HG02623 (cell line): ENCODE data around the gene EXOSC2.

ENCODE experiments used
- ATAC-seq: cut with Tn5 transposase; IDR thresholded peaks from one replicate; pipeline ENCODE4 v1.9.1; 2021; ENCODE audit warnings: moderate library complexity; ENCODE audit not compliant: unreplicated experiment

Gene EXOSC2

GRCh38 chr9:130693426-130694191, at the start of gene EXOSC2:
TSS of gene EXOSC2 (plus strand) at chr9:130693780. CDS start at chr9:130693792, 12 bp downstream.
- ATAC-seq = peak; percentile 95

DNA sequence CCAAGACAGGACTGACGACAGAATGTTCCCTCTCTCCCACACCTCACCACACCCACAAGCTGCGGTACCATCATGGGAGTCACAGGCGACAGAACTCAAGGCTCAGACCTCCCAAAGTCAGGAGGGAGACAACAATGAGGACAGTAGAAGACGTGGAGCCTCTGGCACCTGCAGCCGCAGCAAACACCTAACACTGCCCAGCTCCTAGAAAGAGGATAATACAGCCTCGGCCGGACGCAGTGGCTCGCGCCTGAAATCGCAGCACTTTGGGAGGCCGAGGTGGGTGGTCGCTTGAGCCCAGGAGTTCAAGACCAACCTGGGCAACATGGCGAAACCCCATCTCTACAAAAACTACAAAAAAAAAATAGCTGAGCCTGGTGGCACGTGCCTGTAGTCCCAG, 42.4 kb upstream of the EXOSC2 start:
- no peak for ATAC-seq

DNA sequence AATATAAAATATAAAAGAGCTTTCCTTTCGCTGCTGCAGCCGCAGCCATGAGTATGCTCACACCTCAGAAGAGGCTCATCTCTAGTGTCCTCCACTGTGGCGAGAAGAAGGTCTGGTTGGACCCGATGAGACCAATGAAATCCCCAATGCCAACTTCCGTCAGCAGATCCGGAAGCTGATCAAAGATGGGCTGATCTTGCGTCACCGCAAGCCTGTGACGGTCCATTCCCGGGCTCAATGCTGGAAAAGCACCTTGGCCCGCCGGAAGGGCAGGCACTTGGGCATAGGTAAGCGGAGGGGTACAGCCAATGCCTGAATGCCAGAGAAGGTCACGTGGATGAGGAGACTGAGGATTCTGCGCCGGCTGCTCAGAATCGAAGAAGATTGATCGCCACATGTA, 41.8 kb upstream of the EXOSC2 start:
- no peak for ATAC-seq

DNA sequence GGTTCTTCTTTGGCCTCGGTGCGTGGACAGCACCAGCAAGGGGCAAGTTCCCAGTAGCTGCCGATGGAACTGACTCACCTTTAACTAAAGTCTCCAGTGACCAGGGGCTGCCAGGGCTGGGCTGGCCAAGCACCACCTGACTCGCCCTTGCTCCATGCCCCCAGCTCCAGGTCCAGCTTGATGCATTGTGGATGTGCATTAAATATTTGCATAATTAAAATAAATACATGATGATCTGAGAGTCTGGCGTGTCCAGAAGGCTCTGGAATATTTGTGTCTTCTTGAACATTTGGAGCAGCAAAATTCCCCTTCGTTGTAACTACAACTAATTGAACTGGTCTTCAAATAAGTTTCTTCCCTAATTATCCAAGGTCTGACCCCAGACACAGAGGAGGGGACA, 38.7 kb upstream of the EXOSC2 start:
- no peak for ATAC-seq

- ATAC-seq = no peak
Measured at GRCh38 chr9:130658893-130659698, 34.5 kb upstream of the EXOSC2 start.

DNA sequence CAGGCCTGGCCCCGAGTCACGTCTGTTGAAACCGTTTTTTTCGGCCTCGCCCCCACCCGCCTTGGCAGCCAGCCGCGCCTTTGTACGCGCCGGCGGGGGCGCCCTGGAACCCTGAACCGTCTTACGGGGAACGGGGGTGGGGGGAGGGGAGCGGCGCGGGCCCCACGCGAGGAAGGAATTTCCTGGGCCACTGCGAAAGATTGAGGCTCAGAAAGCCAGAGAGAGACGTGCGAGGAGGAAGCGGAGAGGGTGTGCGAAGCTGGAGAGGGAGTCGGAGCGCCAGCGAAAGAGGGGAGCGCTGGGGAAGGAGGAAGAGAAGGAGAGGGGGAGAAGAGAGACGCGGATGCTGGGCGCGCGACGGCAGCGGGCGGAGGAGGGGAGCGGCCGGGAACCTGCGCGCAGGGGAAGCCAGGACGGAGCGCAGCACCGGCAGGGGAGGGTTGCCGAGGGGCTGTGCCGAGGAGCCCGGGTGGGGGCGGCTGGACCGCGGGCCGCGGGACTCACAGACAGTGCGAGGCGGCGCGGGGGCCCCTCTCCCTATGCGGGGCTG, 33.8 kb upstream of the EXOSC2 start:
- ATAC-seq = no peak

- ATAC-seq = no peak
Measured at GRCh38 chr9:130660326-130660682, 33.3 kb upstream of the EXOSC2 start.

DNA sequence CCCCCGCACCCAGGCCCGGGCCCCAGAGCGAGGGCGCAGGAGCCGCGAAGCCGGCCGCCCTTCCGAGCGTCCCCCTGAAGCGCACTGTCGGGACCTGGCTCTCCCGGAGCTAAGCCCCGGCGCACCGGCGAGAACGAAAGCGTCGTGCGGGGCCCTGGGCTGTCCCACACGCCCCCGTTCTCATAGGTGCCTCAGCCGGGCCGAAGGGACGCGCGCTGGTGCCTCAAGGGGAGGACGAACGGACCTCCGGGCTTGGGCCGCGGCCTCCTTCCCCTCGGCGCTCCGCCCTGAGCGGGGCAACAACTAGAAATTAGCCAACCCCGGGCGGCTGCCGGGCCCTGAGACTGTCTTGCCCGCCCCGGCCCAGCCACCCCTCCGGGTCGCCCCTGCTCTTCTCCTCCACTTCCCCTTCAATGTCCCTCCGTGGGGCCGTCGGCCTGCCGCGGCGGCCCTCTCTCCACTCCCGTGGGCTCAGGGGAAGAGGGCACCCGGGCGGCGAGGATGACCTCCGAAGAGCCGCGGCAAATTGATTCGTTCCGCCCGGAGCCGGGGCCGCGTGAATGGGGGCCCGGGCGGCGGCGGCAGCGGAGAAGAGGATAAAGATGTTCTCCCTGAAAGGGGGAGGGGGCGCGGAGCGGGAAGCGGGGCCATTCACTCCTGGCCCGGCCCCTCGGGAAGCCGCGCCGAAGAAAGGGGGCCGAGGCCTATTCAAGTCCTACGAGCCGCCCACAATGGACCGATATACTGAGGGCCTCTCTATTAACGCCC, 32.7 kb upstream of the EXOSC2 start:
- ATAC-seq = no peak

DNA sequence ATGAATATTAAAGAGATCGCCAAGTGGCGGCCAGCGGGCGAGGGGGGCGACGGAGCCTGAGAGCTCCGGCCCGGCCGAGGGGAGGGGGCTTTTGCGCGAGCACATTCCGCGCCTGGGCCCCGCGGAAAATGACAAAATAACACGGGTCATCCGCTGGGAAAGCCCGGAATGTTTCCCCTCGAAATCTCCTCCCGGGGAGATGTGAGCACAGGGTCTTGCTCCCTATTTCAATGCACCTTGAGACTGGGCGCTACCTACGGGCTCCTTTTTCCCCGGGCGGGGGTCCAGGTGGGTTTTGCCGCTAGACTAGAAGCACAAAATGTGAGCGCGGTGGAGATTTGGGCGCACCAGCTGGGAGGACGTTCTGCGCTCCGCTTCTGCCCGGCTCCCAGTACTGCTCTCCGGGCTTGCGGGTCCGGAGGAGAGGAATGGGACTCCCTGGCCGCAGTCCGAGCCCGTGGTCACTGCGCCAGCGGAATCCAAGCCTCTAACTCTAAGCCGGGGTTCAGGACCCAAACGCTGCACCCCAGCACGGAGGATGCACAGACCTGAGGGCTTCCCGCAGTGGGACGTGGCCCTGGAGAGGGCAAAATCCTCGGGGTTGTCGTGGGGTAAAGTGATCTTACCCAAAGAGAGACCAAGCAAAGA, 32.0 kb upstream of the EXOSC2 start:
- ATAC-seq = no peak

DNA sequence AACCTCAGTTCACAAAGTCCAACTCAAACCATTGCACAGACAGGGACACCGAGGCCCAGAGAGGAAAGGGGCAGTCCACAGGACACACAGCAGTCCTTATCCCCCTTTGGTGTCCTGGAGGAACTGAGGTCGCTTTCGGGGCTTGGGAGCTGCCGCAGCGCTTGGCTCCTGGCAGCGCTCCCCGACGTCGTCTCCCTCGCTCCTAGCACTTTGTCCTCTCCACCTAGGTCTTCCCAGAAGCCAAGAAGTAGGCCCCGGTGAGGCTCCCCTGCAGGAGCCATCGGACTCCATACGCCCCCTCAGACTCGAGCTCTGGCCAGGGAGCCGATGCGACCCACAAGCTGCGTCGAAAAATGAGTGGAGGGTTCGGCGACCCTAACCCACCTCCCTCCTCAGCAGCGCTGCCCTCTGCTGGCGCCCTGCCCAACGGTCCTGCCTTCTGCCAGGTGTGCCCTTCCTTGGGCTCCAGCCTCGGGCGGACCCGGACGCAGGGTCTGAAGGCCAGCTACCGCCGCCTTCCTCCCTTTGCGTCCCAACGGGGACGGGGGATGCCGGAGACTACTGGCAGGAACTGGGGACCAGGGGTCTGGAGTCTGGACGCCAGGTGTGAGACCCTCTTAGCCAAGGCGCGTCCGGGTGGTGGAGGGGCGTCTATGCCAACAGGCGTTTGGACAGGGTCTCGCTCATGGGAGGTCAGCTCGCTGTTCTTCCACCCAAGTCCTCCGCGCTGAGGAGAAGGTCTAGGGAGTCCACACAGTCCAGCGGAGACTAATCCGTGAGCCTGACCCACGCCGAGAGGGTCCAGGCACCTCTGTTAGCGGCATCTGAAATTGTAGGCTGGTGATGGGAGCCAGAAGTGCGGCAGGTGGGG, 31.2 kb upstream of the EXOSC2 start:
- no peak for ATAC-seq

GRCh38 chr9:130662970-130663257, 30.7 kb upstream of the EXOSC2 start:
- ATAC-seq = no peak

DNA sequence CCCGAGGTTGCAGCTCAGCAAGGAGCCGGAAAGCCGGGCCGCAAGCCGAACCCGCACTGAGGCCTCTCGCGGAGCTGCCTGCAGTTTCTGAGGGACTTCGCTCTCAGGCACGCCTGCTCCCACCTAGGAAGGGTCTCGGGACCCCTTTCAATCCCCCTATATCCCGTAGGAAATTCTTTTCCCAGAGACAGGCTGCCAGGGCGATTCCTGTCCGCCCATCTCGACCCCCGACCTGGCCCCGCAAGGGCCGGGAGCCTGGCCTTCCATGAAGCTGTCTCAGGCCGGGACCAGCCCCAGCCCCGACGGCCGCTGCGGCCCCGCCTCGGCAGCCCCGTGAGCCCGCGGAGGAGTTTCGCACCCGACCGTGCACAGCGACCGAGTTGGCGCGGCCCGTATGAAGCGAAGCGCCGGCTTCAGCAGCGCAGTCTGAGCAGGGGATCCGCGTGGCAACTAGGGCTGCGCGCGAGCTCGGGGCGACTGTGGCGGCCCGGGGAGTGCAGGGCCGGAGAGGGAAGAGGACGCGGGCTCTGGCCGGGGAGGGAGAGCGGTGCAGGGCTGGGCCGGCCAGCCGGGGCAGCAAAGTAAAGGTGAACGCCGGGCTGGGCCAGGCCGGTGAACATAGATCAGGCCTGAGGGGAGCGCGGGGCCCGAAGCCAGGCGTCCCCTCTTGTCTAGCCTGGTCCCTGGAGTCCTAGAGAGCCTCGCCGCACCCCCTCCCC, 30.2 kb upstream of the EXOSC2 start:
- ATAC-seq = no peak

DNA sequence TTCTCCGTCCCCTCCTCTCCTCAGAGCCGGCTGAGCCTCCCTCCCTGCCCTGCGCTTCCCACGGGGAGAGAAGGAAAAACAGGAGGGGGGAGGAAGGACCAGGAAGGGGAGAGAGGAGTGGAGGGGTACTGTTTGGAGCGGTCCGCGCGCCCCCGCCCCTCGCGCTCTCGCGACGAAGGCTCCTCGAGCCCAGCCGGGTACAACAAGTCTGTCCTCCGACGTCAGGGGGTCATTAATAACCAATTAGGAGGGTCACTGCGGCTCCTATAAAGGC, 29.7 kb upstream of the EXOSC2 start:
- ATAC-seq = no peak

DNA sequence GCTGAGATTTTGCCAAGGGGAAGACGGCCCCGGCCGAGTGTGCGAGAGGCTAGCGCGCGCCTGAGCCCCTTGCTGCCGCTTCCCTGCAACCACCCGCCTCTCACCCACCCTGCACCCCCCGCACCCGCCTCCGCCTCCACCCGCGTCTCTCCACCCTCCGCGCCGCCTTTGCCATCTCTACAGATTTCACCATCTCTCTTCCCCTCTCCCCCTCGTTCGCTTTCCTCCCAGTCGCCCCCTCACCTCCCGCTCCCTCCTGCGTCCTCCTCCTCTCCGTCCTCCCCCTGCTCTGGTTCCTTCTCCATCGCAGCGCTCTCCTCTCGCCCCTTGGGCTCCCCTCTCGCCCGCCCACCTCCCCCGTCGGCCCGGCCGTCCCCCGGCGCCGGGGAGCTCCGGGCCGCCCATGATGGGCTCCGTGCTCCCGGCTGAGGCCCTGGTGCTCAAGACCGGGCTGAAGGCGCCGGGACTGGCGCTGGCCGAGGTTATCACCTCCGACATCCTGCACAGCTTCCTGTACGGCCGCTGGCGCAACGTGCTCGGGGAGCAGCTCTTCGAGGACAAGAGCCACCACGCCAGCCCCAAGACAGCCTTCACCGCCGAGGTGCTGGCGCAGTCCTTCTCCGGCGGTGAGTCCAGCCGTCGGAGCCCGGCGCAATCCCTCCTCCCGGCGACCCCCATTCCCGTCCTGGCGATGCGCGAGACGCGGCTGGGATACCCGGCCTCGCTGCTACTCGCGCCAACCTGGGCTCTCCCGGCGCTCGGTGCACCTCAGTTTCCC, 29.1 kb upstream of the EXOSC2 start, which contains the start of gene PRDM12:
Gene PRDM12, plus strand, starts transcription at position 344 of the 778 bp plus-strand sequence. Its CDS starts 60 bp downstream, at position 404.
- ATAC-seq = no peak

- ATAC-seq = no peak
Measured at GRCh38 chr9:130665029-130665430, 28.6 kb upstream of the EXOSC2 start.

- ATAC-seq = no peak
Measured at GRCh38 chr9:130665431-130666392, 27.9 kb upstream of the EXOSC2 start.

- no peak for ATAC-seq
Measured at GRCh38 chr9:130666393-130667119, 27.0 kb upstream of the EXOSC2 start.
